ENCODE measurements around the gene RAD51AP2. TPM values are rescaled to one million over a fixed set of nuclear protein-coding genes. Genes with fewer than 3 reads are reported as not detected.

The RAD51AP2 gene
- total RNA-seq, 4 donors from 2014 or later, result not detected

DNA sequence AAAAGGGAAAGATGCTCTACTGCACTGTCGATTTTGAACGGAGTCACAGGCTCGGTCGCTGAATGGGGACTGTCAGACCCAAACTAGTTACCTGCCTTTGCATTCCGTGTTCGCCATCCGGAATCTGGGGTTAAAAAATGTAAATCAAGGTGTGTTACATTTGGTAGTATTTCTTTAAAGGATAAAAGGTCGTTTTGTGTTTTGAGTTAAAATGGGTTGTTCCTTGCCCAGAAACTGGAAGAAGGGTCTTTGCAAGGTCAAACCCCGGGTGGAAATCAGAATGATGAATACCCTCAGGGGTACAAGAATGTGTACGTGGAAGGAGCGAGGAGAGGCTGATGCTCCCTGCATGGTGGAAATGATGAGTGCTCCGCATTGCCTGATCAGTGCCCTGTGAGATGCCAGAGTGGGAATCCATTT lies 23.3 kb upstream of the RAD51AP2 start:
- Histone ChIP-seq H3K27me3 (peaks cover 0 to 76% of the 10 kb centered on the region in 2 donors), H3K4me3 (peak overlapping the region in 1 of 4 donors; percentile 58), H3K27ac (no peak overlapping the region), H3K36me3 (no peaks in the 10 kb centered on the region), H3K4me1 (peaks cover 0 to 36% (median 3%) of the 10 kb centered on the region in 4 donors), H3K9me3 (no peaks in the 10 kb centered on the region)
- TF ChIP-seq POLR2A (IDR thresholded peaks at IDR 0.05) (no peak), EP300 (IDR thresholded peaks at IDR 0.05) (no peak)
- TF ChIP-seq, protein P1, sequence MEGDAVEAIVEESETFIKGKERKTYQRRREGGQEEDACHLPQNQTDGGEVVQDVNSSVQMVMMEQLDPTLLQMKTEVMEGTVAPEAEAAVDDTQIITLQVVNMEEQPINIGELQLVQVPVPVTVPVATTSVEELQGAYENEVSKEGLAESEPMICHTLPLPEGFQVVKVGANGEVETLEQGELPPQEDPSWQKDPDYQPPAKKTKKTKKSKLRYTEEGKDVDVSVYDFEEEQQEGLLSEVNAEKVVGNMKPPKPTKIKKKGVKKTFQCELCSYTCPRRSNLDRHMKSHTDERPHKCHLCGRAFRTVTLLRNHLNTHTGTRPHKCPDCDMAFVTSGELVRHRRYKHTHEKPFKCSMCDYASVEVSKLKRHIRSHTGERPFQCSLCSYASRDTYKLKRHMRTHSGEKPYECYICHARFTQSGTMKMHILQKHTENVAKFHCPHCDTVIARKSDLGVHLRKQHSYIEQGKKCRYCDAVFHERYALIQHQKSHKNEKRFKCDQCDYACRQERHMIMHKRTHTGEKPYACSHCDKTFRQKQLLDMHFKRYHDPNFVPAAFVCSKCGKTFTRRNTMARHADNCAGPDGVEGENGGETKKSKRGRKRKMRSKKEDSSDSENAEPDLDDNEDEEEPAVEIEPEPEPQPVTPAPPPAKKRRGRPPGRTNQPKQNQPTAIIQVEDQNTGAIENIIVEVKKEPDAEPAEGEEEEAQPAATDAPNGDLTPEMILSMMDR (IDR thresholded peaks at IDR 0.05), result no peak
- 5 to 6% methylated on average over 12 of the region's 12 CpGs for WGBS, 2 donors
- DNase-seq (ENCODE audit: low spot score in 2 of 2), result no peak

DNA sequence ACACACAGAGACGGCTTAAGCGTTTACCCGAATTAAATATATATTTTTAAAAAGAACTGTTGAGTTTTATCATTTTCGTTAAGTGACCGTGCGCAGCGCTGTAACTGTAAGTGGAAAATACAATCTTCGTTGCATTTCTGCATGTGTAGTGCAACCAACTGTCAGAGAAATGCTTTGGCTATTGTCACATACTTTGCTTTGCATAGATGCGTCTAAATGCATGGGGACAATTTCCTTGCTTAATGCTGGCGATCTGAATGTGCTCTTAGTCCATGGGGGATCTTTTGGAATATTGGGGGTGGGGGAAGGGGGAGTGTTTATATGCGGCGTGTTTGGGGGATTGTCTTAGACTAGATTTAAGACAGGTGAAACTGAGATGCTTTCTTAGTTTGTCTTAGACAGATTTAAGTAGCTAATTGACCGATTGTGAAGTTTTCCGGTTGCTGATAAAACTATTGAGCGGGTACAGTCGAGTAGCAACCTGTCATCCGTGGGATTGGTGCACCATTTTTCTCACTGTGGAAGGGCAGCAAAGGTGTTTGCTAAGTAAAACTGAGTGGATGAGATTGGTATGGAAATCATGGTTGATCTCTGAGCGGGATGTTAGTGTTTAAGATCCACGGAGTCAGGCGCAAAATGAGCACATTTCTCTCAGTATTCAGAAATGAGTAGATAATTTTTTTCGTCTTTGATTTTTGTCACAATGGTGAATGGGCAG lies 22.7 kb upstream of the RAD51AP2 start:
- H3K4me1 ChIP-seq, result peaks cover 0 to 36% (median 3%) of the 10 kb centered on the region in 4 donors
- H3K36me3 ChIP-seq, result no peaks in the 10 kb centered on the region
- peaks cover 0 to 76% of the 10 kb centered on the region in 2 donors for H3K27me3 ChIP-seq
- WGBS, 2 donors, result 2 to 3% methylated on average over 21 of the region's 21 CpGs
- TF ChIP-seq POLR2A (IDR thresholded peaks at IDR 0.05) (no peak), EP300 (IDR thresholded peaks at IDR 0.05) (no peak)
- TF ChIP-seq, protein P1 (IDR thresholded peaks at IDR 0.05), result no peak
- no peaks in the 10 kb centered on the region for H3K9me3 ChIP-seq
- H3K4me3 ChIP-seq, result peak overlapping the region; percentile 40 to 67 (median 50)
- H3K27ac ChIP-seq, result no peak overlapping the region
- no peak for DNase-seq (ENCODE audit: low spot score in 2 of 2)

DNA sequence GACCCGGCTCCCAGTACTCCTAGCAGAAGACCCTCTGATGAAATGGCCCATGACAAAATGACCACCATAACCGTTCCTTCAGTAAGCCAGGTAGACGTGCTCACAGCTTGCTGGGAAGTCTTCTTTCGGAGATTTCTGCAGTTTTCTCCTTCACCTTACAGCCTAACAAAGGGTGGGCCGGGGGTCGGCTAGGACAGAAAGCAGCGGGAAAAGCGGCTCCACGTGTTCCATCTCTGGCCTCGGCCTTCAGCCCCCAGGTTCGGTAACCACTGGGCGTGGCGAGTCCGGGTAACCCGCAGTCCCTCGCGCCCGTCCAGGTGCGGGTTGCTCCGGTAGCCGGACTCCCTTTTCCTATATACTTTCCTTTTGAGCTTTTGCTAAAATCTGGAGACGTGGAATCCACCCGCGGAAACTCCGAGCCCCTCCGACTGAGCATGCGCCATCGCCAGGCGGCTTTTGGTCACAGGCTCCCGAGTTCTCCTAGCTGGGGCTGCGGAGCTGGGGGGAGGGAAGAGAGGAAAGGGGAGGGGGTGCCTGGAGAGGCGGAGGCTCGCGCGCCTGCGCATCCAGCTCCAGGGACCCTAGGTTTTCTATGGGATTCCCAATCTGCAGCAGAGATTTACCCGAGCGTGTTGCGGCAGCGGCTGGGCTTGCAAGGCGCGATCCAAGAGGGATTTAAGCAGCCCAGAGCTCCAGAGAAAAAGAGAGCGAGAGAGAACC lies 22.0 kb upstream of the RAD51AP2 start, which contains the start of gene VSNL1:
Gene VSNL1 (plus strand): TSS at position 604 of the 720 bp plus-strand sequence. CDS start 51,379 bp downstream, outside the sequence.
- Histone ChIP-seq H3K27me3 (peaks cover 0 to 71% of the 10 kb centered on the region in 2 donors), H3K27ac (peak within 1 kb of the TSS in 2 of 4 donors; percentile 49 to 64), H3K4me1 (peaks cover 0 to 36% (median 3%) of the 10 kb centered on the region in 4 donors), H3K9me3 (no peaks in the 10 kb centered on the region), H3K36me3 (no peaks in the 10 kb centered on the region), H3K4me3 (peak within 1 kb of the TSS; percentile 40 to 67 (median 50))
- WGBS, 2 donors, result 1% methylated on average over 37 to 39 of the region's 43 CpGs
- DNase-seq (ENCODE audit: low spot score in 2 of 2), result peak; percentile 16 to 39
- TF ChIP-seq POLR2A (IDR thresholded peaks at IDR 0.05) (no peak), EP300 (IDR thresholded peaks at IDR 0.05) (peak in 1 of 2 donors; percentile 6)
- TF ChIP-seq, protein P1 (IDR thresholded peaks at IDR 0.05), result no peak

DNA sequence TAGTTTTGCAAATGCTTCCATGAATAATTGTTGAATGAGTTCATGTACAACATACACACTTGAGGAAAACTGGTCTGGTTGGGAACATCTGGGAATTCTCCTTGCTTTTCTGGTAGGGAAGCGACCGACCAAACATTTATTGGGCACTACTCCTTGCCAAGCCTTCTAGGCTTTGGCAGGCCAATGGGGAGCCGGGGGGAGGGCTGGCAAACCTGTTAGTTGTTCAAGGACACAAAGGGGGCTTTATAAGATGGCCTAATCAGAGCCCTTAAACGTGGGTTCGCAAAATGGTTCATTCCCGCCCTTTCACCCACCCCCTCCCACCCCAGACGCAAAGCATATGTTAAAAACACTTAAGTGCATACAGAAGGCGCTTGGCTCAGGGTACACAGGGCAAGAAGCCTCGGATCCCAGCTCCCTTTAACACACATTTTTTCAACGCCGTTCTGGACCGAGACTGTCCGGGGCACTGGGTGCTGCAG lies 21.4 kb upstream of the RAD51AP2 start:
- 3 to 6% methylated on average over 13 of the region's 13 CpGs for WGBS, 2 donors
- peak overlapping the region in 2 of 4 donors; percentile 49 to 64 for H3K27ac ChIP-seq
- DNase-seq (ENCODE audit: low spot score in 2 of 2), result no peak

More for the DNA sequence above, 21.4 kb upstream of the RAD51AP2 start:
- peaks cover 0 to 36% (median 3%) of the 10 kb centered on the region in 4 donors for H3K4me1 ChIP-seq
- H3K4me3 ChIP-seq, result peak overlapping the region; percentile 40 to 67 (median 50)
- H3K27me3 ChIP-seq, result peaks cover 0 to 70% of the 10 kb centered on the region in 2 donors
- H3K36me3 ChIP-seq, result no peaks in the 10 kb centered on the region
- H3K9me3 ChIP-seq, result no peaks in the 10 kb centered on the region
- TF ChIP-seq POLR2A (IDR thresholded peaks at IDR 0.05) (no peak), EP300 (IDR thresholded peaks at IDR 0.05) (no peak)
- TF ChIP-seq, protein P1 (IDR thresholded peaks at IDR 0.05), result no peak
